Liver (tissue), 10 donors: ENCODE results near the gene MTERF4. TPM values are rescaled to one million over a fixed set of nuclear protein-coding genes. Genes with fewer than 3 reads are reported as not detected.

Experiments
- DNase-seq: peaks from one replicate; pipeline ENCODE4 v3.0.0-alpha.2; 2017; ENCODE audit warnings: low spot score
- H3K27ac ChIP-seq, 2 donors: one replicate each; pipeline ENCODE4 v1.7.0; 2013; ENCODE audit warnings: inconsistent platforms in 2 of 2, low read length in 2 of 2, control low read depth in 1 of 2, low read depth in 1 of 2, mild to moderate bottlenecking in 1 of 2
- H3K27me3 ChIP-seq, 4 donors: one replicate each; pipeline versions ENCODE4 v1.6.1 to v1.7.0; 2013; ENCODE audit warnings: low read length in 3 of 4, inconsistent platforms in 1 of 4, mild to moderate bottlenecking in 1 of 4, moderate library complexity in 1 of 4; ENCODE audit not compliant: control insufficient read depth in 4 of 4, insufficient read depth in 4 of 4
- H3K36me3 ChIP-seq, 4 donors: one replicate each; pipeline versions ENCODE4 v1.6.1 to v1.7.0; 2013; ENCODE audit warnings: low read length in 3 of 4, mild to moderate bottlenecking in 3 of 4, low read depth in 1 of 4, moderate library complexity in 1 of 4; ENCODE audit not compliant: control insufficient read depth in 4 of 4, insufficient read depth in 3 of 4
- H3K4me1 ChIP-seq, 4 donors: one replicate each; pipeline versions ENCODE4 v1.6.1 to v1.7.0; 2013; ENCODE audit warnings: low read length in 3 of 4, mild to moderate bottlenecking in 3 of 4, moderate library complexity in 1 of 4; ENCODE audit not compliant: control insufficient read depth in 4 of 4, insufficient read depth in 4 of 4
- H3K4me3 ChIP-seq, 3 donors: one replicate each; pipeline versions ENCODE4 v1.6.1 to v1.7.0; 2013; ENCODE audit warnings: low read length in 3 of 3, control low read depth in 1 of 3, low read depth in 1 of 3, mild to moderate bottlenecking in 1 of 3
- H3K9ac ChIP-seq, 2 donors: one replicate each; pipeline ENCODE4 v1.7.0; 2013; ENCODE audit warnings: low read length in 2 of 2, mild to moderate bottlenecking in 2 of 2, moderate library complexity in 2 of 2, control low read depth in 1 of 2, low read depth in 1 of 2
- H3K9me3 ChIP-seq, 4 donors: one replicate each; pipeline versions ENCODE4 v1.6.1 to v1.7.0; 2013; ENCODE audit warnings: low read length in 3 of 4; ENCODE audit not compliant: control insufficient read depth in 4 of 4
- FOXA1 ChIP-seq: IDR thresholded peaks from 2 replicates; pipeline ENCODE4 v1.6.1; 2016; ENCODE audit warnings: antibody characterized with exemption
- HNF4A ChIP-seq, 2 donors: conservative IDR thresholded peaks; 2 replicates each; pipeline ENCODE4 v1.6.1; 2016; ENCODE audit warnings: antibody characterized with exemption in 2 of 2, mild to moderate bottlenecking in 2 of 2
- JUND ChIP-seq, 2 donors: IDR thresholded peaks; 2 replicates each; pipeline ENCODE4 v1.6.1; 2016; ENCODE audit warnings: antibody characterized with exemption in 2 of 2
- TAF1 ChIP-seq: conservative IDR thresholded peaks from 2 replicates; pipeline ENCODE4 v1.6.1; 2016; ENCODE audit warnings: antibody characterized with exemption, mild to moderate bottlenecking
- YY1 ChIP-seq: IDR thresholded peaks from 2 replicates; pipeline ENCODE4 v1.6.1; 2016; ENCODE audit warnings: antibody characterized with exemption, mild to moderate bottlenecking
- WGBS: extraction: QIAGEN DNeasy Blood & Tissue Kit; methylation state at CpG from one replicate; pipeline ENCODE4 v1.1.7; 2013; 5-methylcytosine and 5-hydroxymethylcytosine counted together
- polyA plus RNA-seq, 2 donors: library from polyadenylated mRNA; stranded (reverse) in 1 of 2; unstranded in 1 of 2; fragments of 200-250 nt in 1 of 2; fragments of >200 nt in 1 of 2; fragmentation: Nextera tagmentation in 1 of 2; extraction: Ambion mirVana in 1 of 2; gene quantifications; one replicate each; pipeline versions ENCODE4 v1.2.1 to v1.2.3, GENCODE V29; 2013 to 2015
- small RNA-seq: library from RNA; depleted of rRNA; stranded (forward); fragments of <200 nt; gene quantifications from one replicate; pipeline ENCODE3, GENCODE V24; 2014
- total RNA-seq, 2 donors: library from RNA; depleted of rRNA; stranded (reverse); fragments of >200 nt; gene quantifications; one replicate each; pipeline ENCODE4 v1.2.3, GENCODE V29; 2014
- TF ChIP-seq, protein P1 (sequence below): IDR thresholded peaks from 2 replicates; pipeline ENCODE4 v1.6.1; 2016; ENCODE audit warnings: antibody characterized with exemption
- donor health status: healthy.
- donor health status: healthy.
- donor health status: healthy.
- donor health status: healthy.
- donor health status: healthy.

Gene MTERF4
- total and polyA plus RNA-seq, 4 donors, result 13.3 to 36.7 (median 20.3) TPM

DNA sequence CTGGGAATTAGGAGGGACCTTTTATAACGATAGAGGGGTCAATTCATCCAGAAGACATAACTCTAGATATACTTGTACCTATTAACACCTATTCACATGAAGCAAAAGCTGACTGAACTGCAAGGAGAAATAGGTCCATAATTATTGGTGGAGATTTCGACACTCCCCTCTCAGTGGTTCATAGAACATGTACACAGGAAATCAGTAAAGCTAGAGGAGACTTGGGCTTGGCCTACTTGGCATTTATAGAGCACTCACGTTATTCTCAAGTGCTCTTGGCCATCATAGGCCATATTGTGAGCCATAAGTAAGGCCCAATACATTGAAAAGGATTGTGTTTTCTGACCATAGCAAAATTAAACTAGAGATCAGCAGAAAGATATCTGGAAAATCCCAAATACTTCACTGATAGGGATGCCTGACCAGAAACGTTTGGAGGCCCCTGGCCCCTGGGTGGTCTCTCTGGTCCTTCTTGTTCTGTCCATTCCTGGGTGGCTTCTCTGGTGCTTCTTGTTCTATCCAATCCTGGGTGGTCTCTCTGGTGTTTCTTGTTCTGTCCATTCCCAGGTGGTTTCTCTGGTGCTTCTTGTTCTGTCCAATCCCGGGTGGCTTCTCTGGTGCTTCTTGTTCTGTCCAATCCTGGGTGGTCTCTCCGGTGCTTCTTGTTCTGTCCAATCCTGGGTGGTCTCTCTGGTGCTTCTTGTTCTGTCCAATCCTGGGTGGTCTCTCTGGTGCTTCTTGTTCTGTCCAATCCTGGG, 54.7 kb downstream of the MTERF4 start:
- Histone ChIP-seq H3K4me3 (no peak overlapping the region), H3K27me3 (no peaks in the 10 kb centered on the region), H3K36me3 (peaks cover 2 to 51% (median 26%) of the 10 kb centered on the region in 4 donors), H3K9me3 (no peaks in the 10 kb centered on the region), H3K4me1 (no peaks in the 10 kb centered on the region), H3K27ac (no peak overlapping the region), H3K9ac (no peak overlapping the region)
- TF ChIP-seq YY1, result no peak
- TF ChIP-seq JUND (IDR thresholded peaks at IDR 0.05), result no peak
- TF ChIP-seq, protein P1, sequence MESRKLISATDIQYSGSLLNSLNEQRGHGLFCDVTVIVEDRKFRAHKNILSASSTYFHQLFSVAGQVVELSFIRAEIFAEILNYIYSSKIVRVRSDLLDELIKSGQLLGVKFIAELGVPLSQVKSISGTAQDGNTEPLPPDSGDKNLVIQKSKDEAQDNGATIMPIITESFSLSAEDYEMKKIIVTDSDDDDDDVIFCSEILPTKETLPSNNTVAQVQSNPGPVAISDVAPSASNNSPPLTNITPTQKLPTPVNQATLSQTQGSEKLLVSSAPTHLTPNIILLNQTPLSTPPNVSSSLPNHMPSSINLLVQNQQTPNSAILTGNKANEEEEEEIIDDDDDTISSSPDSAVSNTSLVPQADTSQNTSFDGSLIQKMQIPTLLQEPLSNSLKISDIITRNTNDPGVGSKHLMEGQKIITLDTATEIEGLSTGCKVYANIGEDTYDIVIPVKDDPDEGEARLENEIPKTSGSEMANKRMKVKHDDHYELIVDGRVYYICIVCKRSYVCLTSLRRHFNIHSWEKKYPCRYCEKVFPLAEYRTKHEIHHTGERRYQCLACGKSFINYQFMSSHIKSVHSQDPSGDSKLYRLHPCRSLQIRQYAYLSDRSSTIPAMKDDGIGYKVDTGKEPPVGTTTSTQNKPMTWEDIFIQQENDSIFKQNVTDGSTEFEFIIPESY, result no peak
- no peak for TF ChIP-seq HNF4A (conservative IDR thresholded peaks at IDR 0.05)
- TF ChIP-seq TAF1, result no peak
- TF ChIP-seq FOXA1, result no peak
- 90% methylated on average over 6 of the region's 6 CpGs for WGBS
- no peak for DNase-seq

Small RNA genes lying within 50 kb of the gene (small RNA-seq; reads per million reads assigned to genes)
- gene AC005237.2, result not detected

Other genes with a start within 250 kb of the MTERF4 start
- 1,000 to 10,000 TPM in 1 of 2 donors, 100 to 1,000 TPM in 1; 254 to 1,548 TPM for gene AGXT, start 233.5 kb downstream of the MTERF4 start, total RNA-seq
- 1,000 to 10,000 TPM; 1,307 to 1,572 TPM for gene AGXT, start 233.5 kb downstream of the MTERF4 start, polyA plus RNA-seq
- gene MAB21L4, start 206.1 kb downstream of the MTERF4 start, total RNA-seq, result under 1 TPM; 0.59 to 0.65 TPM
- gene MAB21L4, start 206.1 kb downstream of the MTERF4 start, polyA plus RNA-seq, result 1 to 10 TPM; 1.6 to 8.8 TPM
- under 1 TPM; under 0.01 to 0.08 TPM for gene CROCC2, start 196.0 kb downstream of the MTERF4 start, total RNA-seq
- gene CROCC2, start 196.0 kb downstream of the MTERF4 start, polyA plus RNA-seq, result under 1 TPM; 0.01 to 0.13 TPM
- gene SNED1, start 103.7 kb downstream of the MTERF4 start, total RNA-seq, result 10 to 100 TPM in 1 of 2 donors, under 1 TPM in 1; 0.65 to 18.1 TPM
- gene SNED1, start 103.7 kb downstream of the MTERF4 start, polyA plus RNA-seq, result 1 to 10 TPM; 2.6 to 3.0 TPM
- 1 to 10 TPM; 3.9 to 8.8 TPM for gene PASK, start 47.2 kb upstream of the MTERF4 start, total RNA-seq
- gene PASK, start 47.2 kb upstream of the MTERF4 start, polyA plus RNA-seq, result 1 to 10 TPM in 1 of 2 donors, under 1 TPM in 1; 0.96 to 1.8 TPM
- gene PPP1R7, start 48.2 kb upstream of the MTERF4 start, total RNA-seq, result 10 to 100 TPM; 18.0 to 30.0 TPM
- gene PPP1R7, start 48.2 kb upstream of the MTERF4 start, polyA plus RNA-seq, result 10 to 100 TPM; 28.0 to 45.8 TPM
- gene ANO7, start 86.4 kb upstream of the MTERF4 start, total RNA-seq, result under 1 TPM; 0.25 to 0.33 TPM
- under 1 TPM; 0.57 to 0.70 TPM for gene ANO7, start 86.4 kb upstream of the MTERF4 start, polyA plus RNA-seq
- gene HDLBP, start 213.4 kb upstream of the MTERF4 start, total RNA-seq, result 100 to 1,000 TPM; 259 to 580 TPM
- 100 to 1,000 TPM; 219 to 257 TPM for gene HDLBP, start 213.4 kb upstream of the MTERF4 start, polyA plus RNA-seq
- gene SEPTIN2, start 213.6 kb upstream of the MTERF4 start, total RNA-seq, result 100 to 1,000 TPM; 119 to 147 TPM
- gene SEPTIN2, start 213.6 kb upstream of the MTERF4 start, polyA plus RNA-seq, result 10 to 100 TPM; 63.7 to 75.1 TPM